Globus pallidus (tissue), 1 donor: ENCODE measurements around the gene TSSK6.
A peak's percentile ranks its signal among the peaks of the same experiment; 100 is the strongest.

Source experiments
- DNase-seq: peaks from one replicate; pipeline ENCODE4 v3.0.0-alpha.2; 2015; ENCODE audit warnings: low spot score

Gene TSSK6

GRCh38 chr19:19530889-19531288 lies 15.5 kb upstream of the TSSK6 start:
- no peak for DNase-seq

DNA sequence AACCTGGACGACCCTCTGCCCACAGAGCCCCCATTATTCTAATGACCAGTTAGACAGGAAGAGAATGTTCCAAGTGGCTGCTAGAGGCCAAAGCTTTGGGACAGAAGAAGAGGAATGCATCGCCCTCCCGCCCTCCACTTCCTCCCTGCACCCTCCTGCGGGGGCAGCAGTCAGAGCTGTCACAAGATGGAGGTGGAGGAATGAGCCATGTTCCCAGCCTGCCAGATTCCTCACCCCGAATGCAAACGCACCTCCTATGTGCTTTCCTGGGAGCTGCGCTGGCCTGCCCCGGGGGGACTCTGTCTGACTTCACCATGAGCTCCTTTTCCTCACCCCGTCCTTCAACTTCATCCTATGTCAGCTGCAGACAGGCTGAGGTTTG lies 15.1 kb upstream of the TSSK6 start:
- DNase-seq, result no peak

DNA sequence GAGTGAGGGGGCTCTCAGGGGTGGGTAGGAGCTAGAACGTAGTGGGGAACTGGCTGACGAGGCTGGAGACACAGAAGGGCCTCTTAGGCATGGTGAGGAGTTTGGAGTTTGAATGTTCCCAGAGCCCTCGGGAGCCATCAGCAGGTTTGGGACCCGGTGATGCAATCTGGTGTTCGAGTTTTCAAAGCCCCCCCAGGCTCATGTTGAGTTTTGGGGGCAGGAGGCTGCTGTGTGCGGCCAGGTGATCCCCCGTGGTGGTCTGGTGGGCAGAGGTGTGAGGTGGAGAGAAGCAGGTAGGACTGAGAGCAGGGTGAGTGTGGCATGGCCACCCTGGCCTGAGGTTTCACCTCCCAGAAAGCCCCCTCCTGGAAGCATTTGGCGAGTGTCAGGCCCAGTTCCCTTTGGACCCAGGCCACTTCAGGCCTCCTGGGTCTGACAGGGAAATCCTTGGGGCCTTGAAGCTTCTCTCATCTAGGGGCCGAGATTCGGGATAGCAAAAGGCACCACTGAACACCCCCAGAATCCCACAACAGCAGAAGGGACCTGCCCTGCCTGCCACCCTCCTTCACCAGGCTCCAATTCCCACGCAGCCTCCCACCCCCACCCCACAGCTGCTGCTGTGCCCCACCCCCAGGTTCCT lies 14.6 kb upstream of the TSSK6 start:
- no peak for DNase-seq

GRCh38 chr19:19528721-19529490 lies 13.6 kb upstream of the TSSK6 start, which contains the start of gene YJEFN3:
TSS of gene YJEFN3 (plus strand) at chr19:19528911. CDS start at chr19:19528933, 22 bp downstream.
- peak; percentile 37 for DNase-seq

- DNase-seq, result no peak
Observed at GRCh38 chr19:19527674-19528625, 12.6 kb upstream of the TSSK6 start.

- DNase-seq, result no peak
Observed at GRCh38 chr19:19527371-19527656, 12.0 kb upstream of the TSSK6 start.

DNA sequence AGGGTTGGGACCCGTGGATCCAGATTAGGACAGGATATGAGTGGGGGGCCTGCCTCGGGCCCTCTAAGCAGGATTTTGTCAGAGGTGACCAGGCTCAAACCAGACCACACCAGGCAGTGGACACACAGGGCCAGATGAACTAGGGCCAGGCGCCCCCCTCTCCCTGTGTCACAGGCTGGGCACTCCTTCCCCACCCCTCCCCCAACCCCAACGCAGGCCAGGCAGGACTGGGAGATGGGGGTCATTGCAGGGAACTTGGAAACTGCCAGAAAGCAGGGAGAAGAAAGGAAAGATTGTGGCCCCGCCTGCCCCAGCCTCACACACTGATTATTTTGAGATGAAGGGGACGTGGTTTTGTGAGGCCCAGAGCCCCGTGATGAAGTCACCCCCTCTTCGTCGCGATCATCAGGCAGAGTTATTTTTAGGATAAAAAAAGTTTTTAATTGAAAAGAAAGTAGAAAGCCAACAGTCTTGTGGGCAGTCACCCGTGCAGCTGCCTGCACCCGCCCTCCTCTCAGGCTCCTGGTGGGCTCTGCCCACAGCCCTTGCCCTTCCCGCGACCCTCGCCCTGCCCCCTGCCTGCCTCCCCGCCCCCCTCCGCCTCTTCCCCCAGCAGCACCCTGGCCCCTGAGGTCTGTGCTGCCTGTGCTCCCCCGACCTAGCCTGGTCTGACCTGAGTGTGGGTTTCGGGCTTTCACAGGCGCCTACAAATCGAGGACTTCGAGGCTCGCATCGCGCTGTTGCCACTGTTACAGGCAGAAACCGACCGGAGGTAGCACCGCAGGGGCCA lies 11.4 kb upstream of the TSSK6 start:
- no peak for DNase-seq

DNA sequence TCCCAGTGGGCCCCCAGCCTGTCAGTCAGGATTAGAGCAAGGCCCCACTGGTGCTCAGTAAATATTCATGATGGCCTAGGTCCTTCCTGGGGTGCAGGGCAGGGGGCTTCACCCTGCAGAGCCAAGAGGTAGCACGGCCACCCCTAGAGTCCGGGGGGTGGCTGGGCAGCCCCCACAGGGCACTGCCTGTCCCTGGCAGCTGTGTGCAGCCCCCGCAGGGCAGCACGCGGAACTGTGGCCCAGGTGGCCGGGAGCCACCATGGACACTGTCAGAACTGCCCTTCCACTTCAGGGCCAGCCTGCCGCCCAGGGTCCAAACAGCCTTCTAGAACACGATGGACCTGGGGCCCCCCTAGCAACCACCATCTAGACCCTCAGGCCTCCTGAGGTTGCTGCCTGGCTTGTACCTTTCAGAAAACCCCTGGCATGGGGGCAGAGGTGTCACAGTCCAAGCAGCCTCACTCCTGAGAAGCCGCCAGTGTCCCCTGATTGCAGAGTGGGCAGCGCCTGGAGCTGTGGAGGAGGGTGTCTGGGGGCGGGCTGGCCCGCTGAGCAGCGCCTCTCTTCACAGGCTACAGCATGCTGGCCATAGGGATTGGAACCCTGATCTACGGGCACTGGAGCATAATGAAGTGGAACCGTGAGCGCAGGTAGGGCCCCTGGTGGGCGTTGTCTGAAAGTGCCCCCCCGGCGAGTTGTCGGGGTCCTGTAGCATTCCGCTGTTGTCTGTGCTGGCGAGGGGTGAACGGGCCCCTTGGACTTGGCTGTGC lies 10.4 kb upstream of the TSSK6 start:
- no peak for DNase-seq

GRCh38 chr19:19524053-19524452 lies 8.7 kb upstream of the TSSK6 start:
- DNase-seq, result no peak

DNA sequence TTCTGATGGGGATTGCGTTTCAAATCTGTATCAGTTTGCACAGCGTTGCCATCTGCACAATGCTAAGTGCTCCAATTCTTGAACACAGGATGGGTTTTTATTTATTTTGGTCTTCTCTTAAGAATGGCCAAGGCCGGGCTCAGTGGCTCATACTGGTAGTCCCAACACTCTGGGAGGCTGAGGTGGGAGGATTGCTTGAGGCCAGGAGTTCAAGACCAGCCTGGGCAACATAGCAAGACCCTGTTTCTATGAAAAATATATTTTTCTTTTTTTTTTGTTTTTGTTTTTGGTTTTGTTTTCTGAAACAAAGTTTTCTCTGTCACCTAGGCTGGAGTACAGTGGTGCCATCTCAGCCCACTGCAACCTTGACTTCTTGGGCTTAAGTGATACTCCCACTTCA lies 7.8 kb upstream of the TSSK6 start:
- DNase-seq, result no peak

GRCh38 chr19:19520989-19521388 lies 5.6 kb upstream of the TSSK6 start:
- DNase-seq, result no peak

- DNase-seq, result no peak
Observed at GRCh38 chr19:19517235-19517619, 1.9 kb upstream of the TSSK6 start.

DNA sequence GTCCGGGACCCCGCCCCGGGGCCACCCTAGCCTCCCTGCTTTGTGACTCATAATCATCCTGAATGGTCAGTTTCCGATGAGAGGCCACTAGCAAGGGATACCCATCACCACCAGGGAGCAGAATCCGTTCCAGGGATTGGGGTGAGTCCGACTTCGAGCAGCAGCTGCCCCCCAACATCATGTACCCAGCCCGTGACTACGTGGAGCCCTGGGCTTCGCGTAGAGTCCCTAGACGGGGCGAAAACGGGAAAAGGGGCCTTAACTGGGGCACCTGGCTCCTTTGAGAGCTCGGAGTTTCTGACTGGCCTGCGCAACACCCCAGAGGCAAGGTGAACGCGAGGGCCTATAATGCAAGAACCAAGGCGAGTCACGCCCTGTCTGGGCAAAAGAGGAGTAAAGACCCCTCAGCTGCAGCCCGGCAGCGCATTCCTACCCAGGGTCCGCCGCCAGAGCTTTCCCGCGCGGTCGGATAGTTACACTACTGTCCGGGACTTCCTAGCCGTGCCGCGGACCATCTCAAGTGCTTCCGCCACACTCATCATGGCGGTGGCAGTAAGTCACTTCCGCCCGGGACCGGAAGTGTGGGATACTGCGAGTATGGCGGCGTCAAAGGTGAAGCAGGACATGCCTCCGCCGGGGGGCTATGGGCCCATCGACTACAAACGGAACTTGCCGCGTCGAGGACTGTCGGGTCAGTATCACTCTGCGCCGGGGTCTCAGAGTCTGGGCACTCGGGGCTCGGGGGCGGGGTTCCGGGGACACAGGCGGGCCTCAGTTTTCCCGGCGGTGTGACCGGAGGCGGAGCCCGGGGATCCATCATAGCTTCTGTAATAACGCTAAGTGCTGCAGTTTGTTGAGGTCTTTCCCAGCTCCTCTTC lies 533 bp upstream of the TSSK6 start, which contains the start of gene NDUFA13:
Gene NDUFA13, plus strand, starts transcription at position 584 of the 878 bp plus-strand sequence. Its CDS starts 14 bp downstream, at position 598.
- peak; percentile 89 for DNase-seq

DNA sequence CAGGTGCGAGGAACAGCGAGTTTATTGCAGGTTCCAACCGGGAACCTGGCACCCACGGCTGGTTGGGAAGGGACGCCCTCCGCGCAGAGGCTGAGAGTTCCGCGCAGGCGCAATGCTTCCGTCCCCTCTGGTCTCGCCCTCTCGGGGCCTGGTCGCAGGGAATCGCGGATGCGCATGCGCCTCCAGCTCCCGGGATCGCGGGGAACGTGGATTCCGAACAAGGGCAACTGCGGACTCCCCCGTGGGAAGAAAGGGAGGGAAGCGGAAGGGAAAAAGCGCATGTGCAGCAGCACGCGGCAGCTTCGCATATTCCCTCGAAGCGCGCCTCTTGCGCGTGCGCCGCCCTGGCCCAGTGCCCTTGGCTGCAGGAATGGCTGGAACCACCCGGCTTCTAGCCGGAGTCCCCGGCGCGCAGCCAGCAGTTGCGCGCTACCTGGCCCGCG lies 1.1 kb downstream of the TSSK6 start:
- DNase-seq, result no peak

DNA sequence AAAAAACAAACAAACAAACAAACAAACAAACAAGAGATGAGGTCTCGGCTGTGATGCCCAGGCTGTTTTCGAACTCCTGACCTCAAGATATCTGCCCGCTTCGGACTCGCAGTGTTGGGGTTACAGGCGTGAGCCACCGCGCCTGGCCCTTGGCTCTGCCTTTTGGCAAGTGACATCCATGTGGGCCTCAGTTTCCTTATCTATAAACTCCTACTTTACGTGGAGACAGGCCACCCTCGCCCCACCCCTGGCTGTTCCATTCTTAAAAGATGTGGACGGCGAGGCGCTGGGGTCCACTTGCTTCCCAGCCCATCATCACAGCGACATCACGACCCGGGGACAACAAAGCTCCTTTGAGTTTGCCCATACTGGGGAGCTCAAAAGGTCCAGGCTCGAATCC lies 1.7 kb downstream of the TSSK6 start:
- no peak for DNase-seq

DNA sequence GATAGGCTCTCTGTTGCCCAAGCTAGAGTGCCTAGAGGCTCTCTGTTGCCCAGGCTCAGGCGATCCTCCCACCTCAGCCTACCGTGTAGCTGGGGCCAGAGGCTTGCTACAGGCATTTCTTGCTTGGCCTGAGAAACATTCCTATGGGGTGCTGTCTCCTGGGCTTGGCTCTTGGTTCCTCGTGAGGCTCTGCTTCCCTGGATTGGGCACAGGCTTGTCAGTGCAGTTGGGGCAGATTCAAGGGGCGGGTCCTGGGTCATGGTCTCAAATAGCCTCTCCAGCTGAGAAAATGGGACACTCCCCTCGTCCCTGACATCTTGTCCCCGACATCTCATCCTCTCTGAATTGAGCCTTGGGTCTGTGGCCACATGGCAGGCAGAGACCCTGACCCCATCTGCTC lies 4.9 kb downstream of the TSSK6 start:
- no peak for DNase-seq

GRCh38 chr19:19508217-19508616 lies 7.1 kb downstream of the TSSK6 start:
- DNase-seq, result no peak

GRCh38 chr19:19507354-19507753 lies 8.0 kb downstream of the TSSK6 start:
- no peak for DNase-seq

DNA sequence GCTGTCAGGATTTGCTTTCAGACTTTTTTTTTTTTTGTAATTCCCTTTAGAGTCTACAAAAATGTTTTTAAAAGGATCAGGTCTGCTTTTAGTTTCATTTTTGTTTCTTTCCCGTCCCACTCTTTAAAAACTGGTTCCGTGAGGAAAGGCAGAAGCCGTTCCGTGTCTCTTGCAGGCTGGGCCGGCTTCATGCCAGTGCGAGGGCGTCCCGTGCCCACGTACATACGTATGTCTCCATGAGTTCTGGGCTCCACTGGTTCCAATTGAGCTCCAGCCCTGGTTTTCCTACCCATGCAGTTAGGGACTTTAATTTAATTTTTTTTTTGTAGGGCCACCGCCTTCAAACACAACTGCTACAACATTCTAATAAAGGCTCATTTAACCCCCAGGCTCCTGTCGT lies 8.8 kb downstream of the TSSK6 start:
- DNase-seq, result no peak
